ENCODE results near the gene LEKR1. TPM values are rescaled to one million over a fixed set of nuclear protein-coding genes. Genes with fewer than 3 reads are reported as not detected.

LEKR1 gene
- total and polyA plus RNA-seq, 2 donors (not counting 3 experiments of a cell fraction or from before 2014, with no cell fraction given), result 0.07 to 0.64 TPM

- Histone ChIP-seq H3K9me3 (replicated peaks; ENCODE audit: control insufficient read depth, insufficient read depth, low read length) (no peaks in the 10 kb centered on the region), H3K9ac (replicated peaks; ENCODE audit: extremely low read depth, insufficient read depth, low read length) (no peak overlapping the region), H3K4me1 (ENCODE audit: control insufficient read depth, extremely low read depth, insufficient read depth, low read length) (no peaks in the 10 kb centered on the region), H3K79me2 (ENCODE audit: control insufficient read depth, insufficient read depth, low read length) (no peaks in the 10 kb centered on the region), H3K36me3 (ENCODE audit: control insufficient read depth in 2 of 2, extremely low read depth in 1 of 2, insufficient read depth in 2 of 2, low read length in 2 of 2) (no peaks in the 10 kb centered on the region), H3K27me3 (ENCODE audit: control insufficient read depth in 2 of 2, insufficient read depth in 2 of 2, low read length in 2 of 2) (no peaks in the 10 kb centered on the region), H3K4me2 (ENCODE audit: insufficient read depth, low read length) (no peak overlapping the region), H4K20me1 (replicated peaks; ENCODE audit: control insufficient read depth, extremely low read depth, insufficient read depth, low read length) (no peaks in the 10 kb centered on the region), H2AFZ (ENCODE audit: low read depth, low read length) (no peak overlapping the region), H3K27ac (ENCODE audit: insufficient read depth, low read depth, low read length) (no peak overlapping the region), H3K4me3 (replicated peaks in 1 of 3; ENCODE audit: insufficient read depth in 1 of 3, low read depth in 1 of 3, low read length in 3 of 3) (no peak overlapping the region), H3K9me1 (replicated peaks; ENCODE audit: control insufficient read depth, extremely low read depth, insufficient read depth, low read length) (no peaks in the 10 kb centered on the region)
- ChIA-PET POLR2A (no interaction called here), CTCF (no interaction called here)
- intact Hi-C loops (cut with micrococcal nuclease), result no loop called here
- dilution Hi-C loops (cut with MboI; ENCODE audit: extremely low pct_ligation_motif_present, low sequenced_read_pairs), result no loop called here
- no TSS peak for BruUV-seq (replicated peaks)
- DNase-seq (ENCODE audit: low read depth, low spot score) (no peak), FAIRE-seq (no peak)
- TF ChIP-seq POLR2AphosphoS5 (IDR thresholded peaks at IDR 0.05; ENCODE audit: insufficient read depth, low read depth, low read length) (no peak), FOS (IDR thresholded peaks at IDR 0.05; ENCODE audit: borderline replicate concordance, insufficient read depth, low read length) (no peak), POLR2A (IDR thresholded peaks at IDR 0.05; ENCODE audit: low read depth, low read length) (no peak), MYC (IDR thresholded peaks at IDR 0.05; ENCODE audit: low read depth, low read length) (no peak), JUN (IDR thresholded peaks at IDR 0.05; ENCODE audit: borderline replicate concordance, insufficient read depth, insufficient read length, low read depth) (no peak), CTCF (IDR thresholded peaks at IDR 0.05; ENCODE audit: extremely low read depth in 1 of 2, insufficient read depth in 1 of 2, low read depth in 1 of 2, low read length in 2 of 2) (no peak), EZH2 (IDR thresholded peaks at IDR 0.05; ENCODE audit: borderline replicate concordance, low read depth, low read length, severe bottlenecking) (no peak), GATA2 (IDR thresholded peaks at IDR 0.05; ENCODE audit: insufficient read depth, insufficient read length, low read depth, low read length) (no peak)
- TF ChIP-seq, protein P1, sequence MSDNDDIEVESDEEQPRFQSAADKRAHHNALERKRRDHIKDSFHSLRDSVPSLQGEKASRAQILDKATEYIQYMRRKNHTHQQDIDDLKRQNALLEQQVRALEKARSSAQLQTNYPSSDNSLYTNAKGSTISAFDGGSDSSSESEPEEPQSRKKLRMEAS (IDR thresholded peaks at IDR 0.05; ENCODE audit: insufficient read depth, insufficient read length), result no peak
Observed at GRCh38 chr3:156948402-156949210, 122.5 kb downstream of the LEKR1 start.

Data from endothelial cell of umbilical vein (primary cell).